Mucosa of rectum (tissue), 2 donors: ENCODE measurements around the gene CASR.
"Not testable (repeated sequence)": the region's sequence is repeated elsewhere in the genome, so short reads cannot be mapped to it uniquely, and the experiment has no call there.

Experiments
- H3K27ac ChIP-seq, 2 donors: one replicate each; pipeline ENCODE4 v1.7.0; 2013; ENCODE audit warnings: inconsistent platforms in 2 of 2, low read depth in 2 of 2, low read length in 2 of 2
- H3K27me3 ChIP-seq, 2 donors: one replicate each; pipeline ENCODE4 v1.7.0; 2013; ENCODE audit warnings: low read length in 2 of 2; ENCODE audit not compliant: control insufficient read depth in 2 of 2, insufficient read depth in 2 of 2
- H3K36me3 ChIP-seq, 2 donors: one replicate each; pipeline ENCODE4 v1.7.0; 2013; ENCODE audit warnings: low read length in 2 of 2; ENCODE audit not compliant: control insufficient read depth in 2 of 2, insufficient read depth in 2 of 2
- H3K4me1 ChIP-seq, 2 donors: one replicate each; pipeline ENCODE4 v1.7.0; 2013; ENCODE audit warnings: low read length in 2 of 2, mild to moderate bottlenecking in 1 of 2; ENCODE audit not compliant: control insufficient read depth in 2 of 2, insufficient read depth in 2 of 2
- H3K4me3 ChIP-seq, 2 donors: one replicate each; pipeline ENCODE4 v1.7.0; 2013; ENCODE audit warnings: low read length in 2 of 2
- H3K9ac ChIP-seq, 2 donors: one replicate each; pipeline ENCODE4 v1.7.0; 2013; ENCODE audit warnings: low read length in 2 of 2, low read depth in 1 of 2, mild to moderate bottlenecking in 1 of 2
- H3K9me3 ChIP-seq, 2 donors: one replicate each; pipeline ENCODE4 v1.7.0; 2013; ENCODE audit warnings: low read length in 2 of 2; ENCODE audit not compliant: control insufficient read depth in 2 of 2
- donor health status: healthy.
- donor health status: Normal muscosa, but diverticular disease.

Gene CASR

DNA sequence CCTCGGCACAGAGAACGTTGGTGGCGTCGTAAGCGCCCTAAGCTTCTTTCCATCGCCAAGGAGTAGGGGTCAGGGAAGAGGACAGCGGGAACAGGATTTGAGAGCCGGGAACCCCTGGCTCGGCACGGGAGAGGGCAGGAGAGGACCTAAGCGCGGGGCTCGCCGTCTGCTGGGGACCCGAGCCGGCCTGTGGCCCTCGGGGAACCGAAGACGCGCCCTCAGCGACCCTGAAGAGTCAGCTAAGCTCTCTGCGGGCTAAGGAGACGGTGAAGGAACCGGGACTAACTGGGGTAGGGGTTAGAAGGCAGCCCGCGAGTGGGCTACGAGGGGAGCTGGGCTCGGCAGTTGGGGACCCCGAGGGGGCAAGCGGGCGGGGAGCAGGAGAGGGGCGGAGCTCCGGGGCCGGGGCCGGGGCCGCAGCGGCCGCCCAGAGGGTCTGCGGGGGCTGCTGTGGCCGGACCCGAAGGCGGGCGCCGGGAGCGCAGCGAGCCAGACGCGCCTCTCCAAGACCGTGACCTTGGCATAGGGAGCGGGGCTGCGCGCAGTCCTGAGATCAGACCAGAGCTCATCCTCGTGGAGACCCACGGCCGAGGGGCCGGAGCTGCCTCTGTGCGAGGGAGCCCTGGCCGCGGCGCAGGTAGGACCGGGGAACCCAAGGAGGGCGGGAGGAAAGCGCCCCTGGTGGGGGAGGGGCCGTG is 574 bp downstream of the CASR start:
- Histone ChIP-seq H3K36me3 (no peaks in the 10 kb centered on the region), H3K27me3 (peaks cover 8 to 16% of the 10 kb centered on the region in 2 donors), H3K9me3 (no peaks in the 10 kb centered on the region)

DNA sequence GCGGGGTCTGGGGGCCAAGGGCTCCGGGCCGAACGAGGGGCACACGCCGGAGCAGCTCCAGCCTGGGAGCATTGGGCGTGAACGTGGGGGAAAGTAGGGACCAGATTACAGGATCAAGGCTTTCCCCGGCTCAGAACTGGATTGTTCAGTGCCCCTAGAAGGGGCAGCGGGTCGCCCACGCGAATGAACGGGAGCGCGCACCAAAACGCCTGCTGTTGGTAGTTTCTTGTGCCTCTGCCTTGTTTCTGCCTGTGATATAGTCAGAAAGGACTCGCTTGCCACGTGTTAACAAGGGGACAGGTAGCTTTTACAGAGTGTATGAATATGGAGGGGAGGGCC is 1.1 kb downstream of the CASR start:
- H3K9me3 ChIP-seq, result no peaks in the 10 kb centered on the region
- no peak overlapping the region for H3K9ac ChIP-seq
- H3K36me3 ChIP-seq, result no peaks in the 10 kb centered on the region
- H3K27ac ChIP-seq, result no peak overlapping the region
- peaks cover 8 to 11% of the 10 kb centered on the region in 2 donors for H3K4me1 ChIP-seq
- H3K4me3 ChIP-seq, result no peak overlapping the region
- peaks cover 8 to 16% of the 10 kb centered on the region in 2 donors for H3K27me3 ChIP-seq

More for the DNA sequence above, 574 bp downstream of the CASR start:
- Histone ChIP-seq H3K4me3 (peak overlapping the region; percentile 24 to 27), H3K9ac (peak overlapping the region in 1 of 2 donors; percentile 2), H3K4me1 (peaks cover 5 to 6% of the 10 kb centered on the region in 2 donors), H3K27ac (no peak overlapping the region)

DNA sequence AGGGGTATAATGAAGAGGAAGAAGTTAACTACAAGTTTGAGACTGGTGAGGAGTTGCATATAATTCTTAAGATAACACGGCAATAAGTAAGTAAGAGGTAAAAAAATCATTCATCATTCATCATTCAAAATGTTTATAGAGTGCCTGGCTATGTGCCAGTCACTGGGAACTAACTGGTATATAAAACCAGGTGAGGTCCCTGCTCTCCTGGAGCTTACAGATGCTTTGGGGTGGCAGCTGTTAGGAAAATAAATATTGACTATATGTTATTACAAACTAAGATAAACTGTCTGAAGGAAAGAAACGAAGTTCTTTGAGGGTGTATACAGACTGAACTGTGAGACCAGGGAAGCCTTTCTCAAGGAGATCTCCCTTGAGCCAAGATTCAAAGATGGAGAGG is 2.9 kb downstream of the CASR start:
- Histone ChIP-seq H3K4me1 (peaks cover 8 to 11% of the 10 kb centered on the region in 2 donors), H3K27me3 (peaks cover 5 to 13% of the 10 kb centered on the region in 2 donors), H3K4me3 (no peak overlapping the region), H3K36me3 (no peaks in the 10 kb centered on the region), H3K9me3 (no peaks in the 10 kb centered on the region), H3K9ac (no peak overlapping the region), H3K27ac (peak overlapping the region in 1 of 2 donors; percentile 47)

DNA sequence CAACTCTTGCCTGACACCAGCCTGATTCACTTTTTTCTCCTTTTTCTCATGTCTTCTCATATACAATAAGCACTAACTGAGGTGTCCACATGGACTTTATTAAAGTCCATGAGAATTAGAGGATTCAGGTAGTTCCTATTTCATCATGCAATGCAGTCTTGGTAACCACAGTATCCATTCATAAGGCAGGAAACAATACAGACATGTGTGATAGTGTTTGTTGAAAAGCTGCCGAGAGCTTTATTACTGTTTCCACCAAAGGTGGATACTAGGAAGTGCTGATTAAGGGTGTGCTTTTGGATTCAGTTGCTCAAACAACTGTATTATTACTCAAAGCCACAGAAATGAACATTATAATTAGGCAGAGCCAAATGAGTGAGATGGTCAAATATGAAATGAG is 5.3 kb downstream of the CASR start:
- Histone ChIP-seq H3K9ac (no peak overlapping the region), H3K9me3 (no peaks in the 10 kb centered on the region), H3K27me3 (peaks cover under 1 to 7% of the 10 kb centered on the region in 2 donors), H3K36me3 (no peaks in the 10 kb centered on the region), H3K27ac (no peak overlapping the region), H3K4me1 (peaks cover 7 to 9% of the 10 kb centered on the region in 2 donors), H3K4me3 (no peak overlapping the region)

DNA sequence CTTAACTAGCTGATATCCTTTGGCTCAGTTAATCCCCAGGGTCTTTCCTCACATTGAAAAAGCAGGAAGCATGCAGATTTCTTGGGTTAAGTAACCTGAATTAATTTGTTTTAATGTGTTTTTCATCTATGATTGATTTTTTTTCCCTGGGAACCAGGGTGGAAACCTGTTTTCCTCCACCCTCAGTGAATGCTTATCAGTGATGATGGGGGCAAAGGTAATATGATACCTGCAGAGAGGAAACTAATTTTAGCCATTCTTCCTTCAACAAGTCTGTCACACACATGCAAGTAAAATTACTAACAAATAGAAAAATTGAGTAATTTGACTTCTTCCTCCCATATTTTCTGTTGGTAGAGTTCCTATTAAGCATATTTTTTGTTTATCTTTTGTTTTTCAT is 5.9 kb downstream of the CASR start:
- Histone ChIP-seq H3K4me3 (no peak overlapping the region), H3K27me3 (peaks cover 0 to 5% of the 10 kb centered on the region in 2 donors), H3K4me1 (peaks cover 5 to 7% of the 10 kb centered on the region in 2 donors), H3K36me3 (no peaks in the 10 kb centered on the region), H3K9me3 (no peaks in the 10 kb centered on the region), H3K27ac (no peak overlapping the region), H3K9ac (no peak overlapping the region)

DNA sequence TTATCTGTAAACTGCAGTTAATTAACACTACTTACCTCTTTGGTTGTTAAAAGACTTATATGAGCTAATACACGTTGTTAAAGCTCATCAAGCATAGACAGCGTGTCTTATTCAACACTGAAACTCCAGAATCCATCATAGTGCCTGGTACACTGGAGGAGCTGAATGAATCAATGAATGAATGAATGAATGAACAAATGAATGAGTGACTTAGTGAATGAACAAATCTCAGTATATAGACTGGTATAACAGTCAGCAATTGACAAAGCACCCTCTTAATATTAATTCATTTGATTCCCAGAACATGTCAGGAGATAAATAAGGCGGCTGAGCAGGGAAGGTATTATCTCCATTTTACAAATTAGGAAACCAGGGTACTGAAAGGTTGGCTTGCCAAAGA is 7.1 kb downstream of the CASR start:
- Histone ChIP-seq H3K27ac (no peak overlapping the region), H3K27me3 (no peaks in the 10 kb centered on the region), H3K9ac (no peak overlapping the region), H3K9me3 (no peaks in the 10 kb centered on the region), H3K4me1 (peaks cover 2 to 7% of the 10 kb centered on the region in 2 donors), H3K36me3 (no peaks in the 10 kb centered on the region), H3K4me3 (no peak overlapping the region)

DNA sequence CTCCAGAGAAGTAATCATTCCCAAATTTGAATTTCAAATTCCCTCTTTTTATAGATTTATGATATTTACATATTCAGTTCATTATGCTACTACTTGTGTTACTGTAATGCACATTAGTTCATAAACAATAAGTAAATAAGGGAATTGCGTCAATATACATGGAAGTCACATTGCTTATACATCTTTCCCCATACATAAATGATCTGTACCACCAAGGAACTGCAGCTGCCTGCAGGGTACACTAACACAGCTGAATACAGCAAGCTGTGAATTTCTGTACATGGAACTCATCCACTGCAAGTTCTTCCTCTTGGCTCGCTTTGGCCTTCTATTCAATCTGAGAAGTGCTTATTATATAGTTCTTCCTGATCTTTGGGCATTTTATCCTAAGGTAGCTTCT is 15.5 kb downstream of the CASR start:
- H3K27ac ChIP-seq, result no peak overlapping the region
- no peaks in the 10 kb centered on the region for H3K9me3 ChIP-seq
- no peak overlapping the region for H3K9ac ChIP-seq
- H3K27me3 ChIP-seq, result no peaks in the 10 kb centered on the region
- no peaks in the 10 kb centered on the region for H3K36me3 ChIP-seq
- H3K4me3 ChIP-seq, result no peak overlapping the region
- H3K4me1 ChIP-seq, result no peaks in the 10 kb centered on the region

DNA sequence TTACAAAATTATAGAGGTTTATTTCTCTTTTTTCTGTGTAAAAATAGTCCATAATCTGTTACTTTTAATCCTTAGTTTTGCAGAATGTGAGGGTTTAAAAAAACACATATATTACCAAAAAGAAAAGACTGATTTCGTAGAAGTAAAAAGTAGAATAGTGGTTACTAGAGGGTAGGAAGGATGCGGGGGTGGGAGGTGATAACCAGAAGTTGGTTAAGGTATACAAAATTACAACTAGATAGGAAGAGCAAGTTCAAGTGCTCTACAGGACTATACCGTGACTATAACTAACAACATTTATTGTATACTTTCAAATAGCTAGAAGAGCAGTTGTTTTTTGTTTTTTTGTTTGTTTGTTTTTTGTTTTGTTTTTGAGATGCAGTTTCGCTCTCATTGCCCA is 16.1 kb downstream of the CASR start:
- Histone ChIP-seq H3K27me3 (no peaks in the 10 kb centered on the region), H3K27ac (no peak overlapping the region), H3K9ac (no peak overlapping the region), H3K9me3 (no peaks in the 10 kb centered on the region), H3K4me1 (no peaks in the 10 kb centered on the region), H3K36me3 (no peaks in the 10 kb centered on the region), H3K4me3 (no peak overlapping the region)

DNA sequence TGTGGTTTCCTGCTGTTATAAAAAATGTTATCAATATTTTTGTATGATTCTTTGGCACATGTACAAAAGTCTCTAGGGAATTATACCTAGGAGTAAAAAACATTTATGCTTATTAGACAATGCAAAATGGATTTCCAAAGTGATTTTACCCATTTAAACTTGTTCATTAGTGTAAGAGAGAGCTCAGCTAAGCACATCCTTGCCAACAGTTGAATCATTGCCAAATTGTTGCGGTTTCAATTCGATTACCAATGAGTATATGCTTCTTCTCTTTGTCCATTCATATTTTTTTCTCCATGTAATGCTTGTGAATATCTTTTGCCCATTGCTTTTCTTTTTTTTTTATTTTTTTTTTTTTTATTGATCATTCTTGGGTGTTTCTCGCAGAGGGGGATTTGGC is 17.2 kb downstream of the CASR start:
- Histone ChIP-seq H3K9ac (no peak overlapping the region), H3K4me1 (no peaks in the 10 kb centered on the region)

DNA sequence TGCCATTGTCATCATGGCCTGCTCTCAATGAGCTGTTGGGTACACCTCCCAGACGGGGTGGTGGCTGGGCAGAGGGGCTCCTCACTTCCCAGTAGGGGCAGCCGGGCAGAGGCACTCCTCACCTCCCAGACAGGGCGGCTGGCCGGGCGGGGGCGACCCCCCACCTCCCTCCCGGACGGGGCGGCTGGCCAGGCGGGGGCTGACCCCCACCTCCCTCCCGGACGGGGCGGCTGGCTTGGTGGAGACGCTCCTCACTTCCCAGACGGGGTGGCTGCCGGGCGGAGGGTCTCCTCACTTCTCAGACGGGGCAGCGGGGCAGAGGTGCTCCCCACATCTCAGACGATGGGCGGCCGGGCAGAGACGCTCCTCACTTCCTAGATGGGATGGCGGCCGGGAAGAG is 18.0 kb downstream of the CASR start:
- H3K36me3 ChIP-seq, H3K27ac ChIP-seq: not testable (repeated sequence)

More for the DNA sequence above, 17.2 kb downstream of the CASR start:
- H3K27me3 ChIP-seq, result no peaks in the 10 kb centered on the region
- no peak overlapping the region for H3K27ac ChIP-seq
- H3K4me3 ChIP-seq, result no peak overlapping the region
- no peaks in the 10 kb centered on the region for H3K9me3 ChIP-seq
- no peaks in the 10 kb centered on the region for H3K36me3 ChIP-seq

More for the DNA sequence above, 18.0 kb downstream of the CASR start:
- H3K9ac ChIP-seq, H3K27me3 ChIP-seq, H3K4me1 ChIP-seq, H3K4me3 ChIP-seq, H3K9me3 ChIP-seq: not testable (repeated sequence)
